CD14-positive monocyte (primary cell): ENCODE measurements around the gene ENO2. TPM values are rescaled to one million over a fixed set of nuclear protein-coding genes. Genes with fewer than 3 reads are reported as not detected.

Source experiments
- DNase-seq, 3 donors: peaks; one replicate each; pipeline ENCODE4 v3.0.0-alpha.2; 2011 to 2022
- H2AFZ ChIP-seq: 2 replicates; pipeline ENCODE4 v1.6.0; 2012; ENCODE audit warnings: mild to moderate bottlenecking, low read depth, low read length, inconsistent platforms; ENCODE audit not compliant: insufficient read depth, poor library complexity, severe bottlenecking
- H3K27ac ChIP-seq, 2 donors: 1 replicate in 1 of 2; 2 replicates in 1 of 2; pipeline ENCODE4 v1.5.1; 2012 to 2013; ENCODE audit warnings: low read length in 2 of 2, control low read depth in 1 of 2, inconsistent platforms in 1 of 2, low read depth in 1 of 2, mild to moderate bottlenecking in 1 of 2
- H3K27me3 ChIP-seq, 2 donors: one replicate each; pipeline versions ENCODE4 v1.6.0 to v1.6.1; 2011 to 2013; ENCODE audit warnings: low read length in 2 of 2; ENCODE audit not compliant: control insufficient read depth in 2 of 2, insufficient read depth in 2 of 2
- H3K36me3 ChIP-seq, 2 donors: replicated peaks in 1 of 2; 1 replicate in 1 of 2; 2 replicates in 1 of 2; pipeline versions ENCODE4 v1.5.1 to v1.6.1; 2012 to 2013; ENCODE audit warnings: low read length in 2 of 2, control low read depth in 1 of 2, inconsistent platforms in 1 of 2, mild to moderate bottlenecking in 1 of 2; ENCODE audit not compliant: insufficient read depth in 2 of 2, control insufficient read depth in 1 of 2
- H3K4me1 ChIP-seq, 2 donors: 1 replicate in 1 of 2; 2 replicates in 1 of 2; pipeline versions ENCODE4 v1.5.1 to v1.6.1; 2012 to 2013; ENCODE audit warnings: low read length in 2 of 2, control low read depth in 1 of 2, inconsistent platforms in 1 of 2, mild to moderate bottlenecking in 1 of 2, moderate library complexity in 1 of 2; ENCODE audit not compliant: insufficient read depth in 2 of 2, control insufficient read depth in 1 of 2
- H3K4me2 ChIP-seq: replicated peaks from 2 replicates; pipeline ENCODE3; 2012; ENCODE audit warnings: low read length, moderate library complexity, mild to moderate bottlenecking; ENCODE audit not compliant: poor library complexity, severe bottlenecking; ENCODE audit errors: extremely low read depth
- H3K4me3 ChIP-seq, 3 experiments: fragments of 200-600 bp in 1 of 3; sonication (generic) in 1 of 3; replicated peaks in 1 of 3; 1 replicate in 2 of 3; 2 replicates in 1 of 3; pipeline ENCODE4 v1.5.1; 2011 to 2013; ENCODE audit warnings: low read length in 3 of 3, mild to moderate bottlenecking in 3 of 3, control low read depth in 2 of 3, low read depth in 2 of 3, inconsistent platforms in 1 of 3, moderate library complexity in 1 of 3
- H3K79me2 ChIP-seq: 2 replicates; pipeline ENCODE4 v1.6.0; 2012; ENCODE audit warnings: mild to moderate bottlenecking, control low read depth, inconsistent platforms, low read length, moderate library complexity; ENCODE audit not compliant: insufficient read depth
- H3K9ac ChIP-seq: 2 replicates; pipeline ENCODE4 v1.6.0; 2017; ENCODE audit warnings: low read length, mild to moderate bottlenecking; ENCODE audit not compliant: insufficient read depth, poor library complexity, severe bottlenecking
- H3K9me3 ChIP-seq, 2 donors: replicated peaks in 1 of 2; 1 replicate in 1 of 2; 2 replicates in 1 of 2; pipeline versions ENCODE4 v1.5.1 to v1.6.1; 2012 to 2013; ENCODE audit warnings: low read length in 2 of 2, control low read depth in 1 of 2; ENCODE audit not compliant: control insufficient read depth in 1 of 2, insufficient read depth in 1 of 2
- H4K20me1 ChIP-seq: 2 replicates; pipeline ENCODE4 v1.6.0; 2012; ENCODE audit warnings: mild to moderate bottlenecking, low read length, control low read depth, moderate library complexity; ENCODE audit not compliant: insufficient read depth
- H3K27ac Mint-ChIP-seq, 7 donors: one replicate each; pipeline ENCODE4 v1.8.0; 2020; ENCODE audit warnings: mild to moderate bottlenecking in 7 of 7, mixed read lengths in 7 of 7, moderate library complexity in 6 of 7, inconsistent platforms in 2 of 7
- H3K27me3 Mint-ChIP-seq, 3 donors: one replicate each; pipeline ENCODE4 v1.8.0; 2021 to 2022; ENCODE audit warnings: low read depth in 3 of 3, mild to moderate bottlenecking in 3 of 3, mixed read lengths in 3 of 3, moderate library complexity in 3 of 3, inconsistent platforms in 1 of 3
- H3K36me3 Mint-ChIP-seq, 2 donors: one replicate each; pipeline ENCODE4 v1.8.0; 2020; ENCODE audit warnings: mixed read lengths in 2 of 2, inconsistent platforms in 1 of 2, mild to moderate bottlenecking in 1 of 2
- H3K4me1 Mint-ChIP-seq: one replicate; pipeline ENCODE4 v1.8.0; 2020; ENCODE audit warnings: mild to moderate bottlenecking, mixed read lengths
- H3K4me3 Mint-ChIP-seq, 2 donors: one replicate each; pipeline ENCODE4 v1.8.0; 2020; ENCODE audit warnings: mild to moderate bottlenecking in 2 of 2, mixed read lengths in 2 of 2, moderate library complexity in 1 of 2
- H3K9me3 Mint-ChIP-seq, 7 donors: one replicate each; pipeline ENCODE4 v1.8.0; 2020 to 2022; ENCODE audit warnings: mixed read lengths in 7 of 7, mild to moderate bottlenecking in 6 of 7, moderate library complexity in 6 of 7, inconsistent platforms in 2 of 7
- CTCF ChIP-seq: fragments of 200-600 bp; IDR thresholded peaks from one replicate; pipeline ENCODE4 v1.8.0; 2022; ENCODE audit warnings: antibody characterized with exemption, mild to moderate bottlenecking
- WGBS: methylation state at CpG from one replicate; pipeline ENCODE4 v1.1.5; 2013; ENCODE audit warnings: missing lambda C conversion rate; ENCODE audit not compliant: insufficient coverage; 5-methylcytosine and 5-hydroxymethylcytosine counted together
- intact Hi-C, 2 donors: fragments of 100-400 bp; cut with micrococcal nuclease; formaldehyde crosslinking; loops; one replicate each; pipeline versions ENCODE4 v1.15.0 to v1.15.1; 2023
- polyA plus RNA-seq, 3 donors: library from polyadenylated mRNA; depleted of rRNA in 1 of 3; unstranded in 2 of 3; stranded (reverse) in 1 of 3; fragments of 300-500 nt in 2 of 3; fragments of >200 nt in 1 of 3; fragmentation: Illumina TruSeq in 2 of 3; gene quantifications; 1 replicate in 2 of 3; 2 replicates in 1 of 3; pipeline ENCODE4 v1.2.3, GENCODE V29; 2012 to 2021

Gene ENO2
- polyA plus RNA-seq, 3 donors, result 0.09 to 0.43 (median 0.19) TPM

GRCh38 chr12:6946033-6946919, 31.9 kb downstream of the ENO2 start:
- Histone ChIP-seq H3K9me3 (no peaks in the 10 kb centered on the region), H4K20me1 (no peaks in the 10 kb centered on the region), H3K4me1 (peaks cover 77 to 84% of the 10 kb centered on the region in 2 donors), H3K36me3 (no peaks in the 10 kb centered on the region), H3K27me3 (no peaks in the 10 kb centered on the region), H3K79me2 (peaks cover 24% of the 10 kb centered on the region), H2AFZ (peak overlapping the region; percentile 65), H3K4me2 (peak overlapping the region; percentile 73), H3K4me3 (peak overlapping the region; percentile 7 to 72 (median 36)), H3K27ac (peak overlapping the region; percentile 27 to 39), H3K9ac (peak overlapping the region; percentile 11)
- H3K4me1 Mint-ChIP-seq, result peaks cover 80% of the 10 kb centered on the region
- H3K4me3 Mint-ChIP-seq, result peak overlapping the region; percentile 72 to 88
- peaks cover 0 to 2% (median 0%) of the 10 kb centered on the region in 7 donors for H3K9me3 Mint-ChIP-seq
- H3K27ac Mint-ChIP-seq, result peak overlapping the region; percentile 43 to 84 (median 70)
- peak in 1 of 3 donors; percentile 70 for DNase-seq
- H3K27me3 Mint-ChIP-seq, result peaks cover 0 to 2% (median 0%) of the 10 kb centered on the region in 3 donors
- WGBS, result 2% methylated on average over 16 of the region's 32 CpGs
- H3K36me3 Mint-ChIP-seq, result peaks cover under 1 to 3% of the 10 kb centered on the region in 2 donors
- intact Hi-C loops, result loop anchor here in 1 of 2 donors (1.0 kb wide), 1 partner anchor 18 kb away; no protein-coding TSS in a partner anchor
- no peak for TF ChIP-seq CTCF

GRCh38 chr12:6946920-6947374, 32.6 kb downstream of the ENO2 start:
- H3K4me2 ChIP-seq, result peak overlapping the region; percentile 73
- Mint-ChIP-seq H3K4me3 (peak overlapping the region; percentile 72 to 88), H3K27ac (peak overlapping the region; percentile 26 to 84 (median 66)), H3K27me3 (peaks cover 0 to 2% (median 0%) of the 10 kb centered on the region in 3 donors), H3K36me3 (peaks cover 3 to 5% of the 10 kb centered on the region in 2 donors), H3K9me3 (peaks cover 0 to 2% (median 0%) of the 10 kb centered on the region in 7 donors), H3K4me1 (peaks cover 80% of the 10 kb centered on the region)
- peaks cover 31% of the 10 kb centered on the region for H3K79me2 ChIP-seq
- H4K20me1 ChIP-seq, result peaks cover 7% of the 10 kb centered on the region
- H3K4me3 ChIP-seq, result peak overlapping the region in 2 of 3 experiments; percentile 36 to 72
- no peak for DNase-seq
- intact Hi-C loops, result loop anchor here in 1 of 2 donors (1.0 kb wide), 1 partner anchor 17 kb away; no protein-coding TSS in a partner anchor
- peak overlapping the region; percentile 27 to 39 for H3K27ac ChIP-seq
- 90% methylated on average over 3 of the region's 8 CpGs for WGBS
- H3K27me3 ChIP-seq, result no peaks in the 10 kb centered on the region
- peak overlapping the region; percentile 11 for H3K9ac ChIP-seq
- peaks cover 77 to 84% of the 10 kb centered on the region in 2 donors for H3K4me1 ChIP-seq
- TF ChIP-seq CTCF, result no peak
- peak overlapping the region; percentile 65 for H2AFZ ChIP-seq
- H3K36me3 ChIP-seq, result peaks cover 0 to 3% of the 10 kb centered on the region in 2 donors
- no peaks in the 10 kb centered on the region for H3K9me3 ChIP-seq
